Peyer's patch (tissue), 4 donors: Measurements from ENCODE around the gene CSTB. TPM values are rescaled to one million over a fixed set of nuclear protein-coding genes. Genes with fewer than 3 reads are reported as not detected.

Source experiments
- DNase-seq, 3 donors: peaks; one replicate each; pipeline ENCODE4 v3.0.0-alpha.2; 2017 to 2019
- H3K27ac ChIP-seq, 4 donors: fragments of 200-600 bp; sonication (generic); one replicate each; pipeline ENCODE4 v1.5.1; 2016 to 2019
- H3K27me3 ChIP-seq, 2 donors: fragments of 200-600 bp; sonication (generic); one replicate each; pipeline ENCODE4 v1.5.1; 2019
- H3K36me3 ChIP-seq, 3 donors: fragments of 200-600 bp; sonication (generic); one replicate each; pipeline ENCODE4 v1.5.1; 2016 to 2019
- H3K4me1 ChIP-seq, 4 donors: fragments of 200-600 bp; sonication (generic); one replicate each; pipeline ENCODE4 v1.5.1; 2016 to 2019
- H3K4me3 ChIP-seq, 4 donors: fragments of 200-600 bp; sonication (generic); 1 replicate in 3 of 4; 2 replicates in 1 of 4; pipeline ENCODE4 v1.5.1; 2016 to 2019; ENCODE audit warnings: mild to moderate bottlenecking in 1 of 4
- H3K9me3 ChIP-seq, 4 donors: fragments of 200-600 bp; sonication (generic); one replicate each; pipeline ENCODE4 v1.5.1; 2016 to 2019; ENCODE audit warnings: mild to moderate bottlenecking in 1 of 4
- CTCF ChIP-seq, 6 experiments: fragments of 450-650 bp in 4 of 6; fragments of 200-600 bp in 2 of 6; sonication (generic) in 1 of 6; IDR thresholded peaks; one replicate each; pipeline ENCODE4 v1.5.1; 2017 to 2019; ENCODE audit warnings: antibody characterized with exemption in 6 of 6, mild to moderate bottlenecking in 3 of 6, moderate library complexity in 1 of 6
- POLR2A ChIP-seq, 2 donors: fragments of 450-650 bp; IDR thresholded peaks; one replicate each; pipeline ENCODE4 v1.5.1; 2017; ENCODE audit warnings: antibody characterized with exemption in 2 of 2, mild to moderate bottlenecking in 2 of 2, moderate library complexity in 2 of 2
- total RNA-seq, 4 donors: library from RNA; depleted of rRNA; stranded (reverse); fragments of >200 nt; gene quantifications; one replicate each; pipeline ENCODE4 v1.1.0, GENCODE V29; 2016

CSTB gene
- total RNA-seq, 4 donors from 2014 or later: 7.4 to 16.1 (median 13.3) TPM

GRCh38 chr21:43762303-43763128 is 13.6 kb downstream of the CSTB start:
- no peak overlapping the region for H3K27ac ChIP-seq
- no peaks in the 10 kb centered on the region for H3K9me3 ChIP-seq
- DNase-seq: no peak
- peaks cover 0 to 28% (median 0%) of the 10 kb centered on the region in 3 donors for H3K36me3 ChIP-seq
- H3K4me3 ChIP-seq: no peak overlapping the region
- TF ChIP-seq POLR2A (IDR thresholded peaks at IDR 0.05) (no peak), CTCF (IDR thresholded peaks at IDR 0.05) (no peak)
- H3K4me1 ChIP-seq: peaks cover 0 to 12% (median 0%) of the 10 kb centered on the region in 4 donors
- H3K27me3 ChIP-seq: no peaks in the 10 kb centered on the region

GRCh38 chr21:43761886-43762285 is 14.2 kb downstream of the CSTB start:
- no peak for DNase-seq
- no peak for TF ChIP-seq CTCF (IDR thresholded peaks at IDR 0.05)
- no peak for TF ChIP-seq POLR2A (IDR thresholded peaks at IDR 0.05)
- Histone ChIP-seq H3K4me3 (no peak overlapping the region), H3K4me1 (peaks cover 0 to 6% (median 0%) of the 10 kb centered on the region in 4 donors), H3K27me3 (no peaks in the 10 kb centered on the region), H3K36me3 (peaks cover 0 to 35% (median 0%) of the 10 kb centered on the region in 3 donors), H3K9me3 (no peaks in the 10 kb centered on the region), H3K27ac (no peak overlapping the region)

- H3K4me1 ChIP-seq: no peaks in the 10 kb centered on the region
- H3K4me3 ChIP-seq: no peak overlapping the region
- DNase-seq: no peak
- no peak for TF ChIP-seq CTCF (IDR thresholded peaks at IDR 0.05)
- no peak for TF ChIP-seq POLR2A (IDR thresholded peaks at IDR 0.05)
- H3K27ac ChIP-seq: no peak overlapping the region
- H3K27me3 ChIP-seq: no peaks in the 10 kb centered on the region
- no peaks in the 10 kb centered on the region for H3K9me3 ChIP-seq
- H3K36me3 ChIP-seq: peaks cover 0 to 49% (median 0%) of the 10 kb centered on the region in 3 donors
Observed at GRCh38 chr21:43760391-43760958, 15.6 kb downstream of the CSTB start.

- H3K4me3 ChIP-seq: no peak overlapping the region
- DNase-seq: no peak
- TF ChIP-seq CTCF (IDR thresholded peaks at IDR 0.05) (no peak), POLR2A (IDR thresholded peaks at IDR 0.05) (no peak)
- H3K36me3 ChIP-seq: peaks cover 0 to 55% (median 0%) of the 10 kb centered on the region in 3 donors
- no peak overlapping the region for H3K27ac ChIP-seq
- H3K27me3 ChIP-seq: no peaks in the 10 kb centered on the region
- H3K4me1 ChIP-seq: no peaks in the 10 kb centered on the region
- H3K9me3 ChIP-seq: no peaks in the 10 kb centered on the region
Observed at GRCh38 chr21:43759651-43760050, 16.5 kb downstream of the CSTB start.

- Histone ChIP-seq H3K27ac (peak overlapping the region in 1 of 4 donors; percentile 70), H3K9me3 (no peaks in the 10 kb centered on the region), H3K27me3 (no peaks in the 10 kb centered on the region), H3K36me3 (peaks cover 0 to 63% (median 0%) of the 10 kb centered on the region in 3 donors), H3K4me3 (peak overlapping the region in 1 of 4 donors; percentile 19), H3K4me1 (no peaks in the 10 kb centered on the region)
- DNase-seq: no peak
- TF ChIP-seq POLR2A (IDR thresholded peaks at IDR 0.05): no peak
- TF ChIP-seq CTCF (IDR thresholded peaks at IDR 0.05): no peak
Observed at GRCh38 chr21:43758811-43759210, 17.3 kb downstream of the CSTB start.
